ENCODE data around the gene KMT5C.

The KMT5C gene

GRCh38 chr19:55308281-55308680, 31.4 kb upstream of the KMT5C start:
- H3K4me1 ChIP-seq (ENCODE audit: insufficient read depth, low read length, poor library complexity, severe bottlenecking) = peaks cover 5% of the 10 kb centered on the region
- no peaks in the 10 kb centered on the region for H3K27me3 ChIP-seq (ENCODE audit: insufficient read depth, low read length, poor library complexity, severe bottlenecking)
- H3K79me2 ChIP-seq (ENCODE audit: insufficient read depth, low read length) = no peaks in the 10 kb centered on the region
- no peak overlapping the region for H3K4me3 ChIP-seq (ENCODE audit: low read length, poor library complexity, severe bottlenecking)
- H3K4me2 ChIP-seq (ENCODE audit: low read depth, low read length, poor library complexity, severe bottlenecking) = no peak overlapping the region
- no peaks in the 10 kb centered on the region for H3K9me2 ChIP-seq (replicated peaks; ENCODE audit: low read depth, low read length)
- no peaks in the 10 kb centered on the region for H3K9me3 ChIP-seq (ENCODE audit: insufficient read depth, low read depth, low read length)
- no peaks in the 10 kb centered on the region for H4K20me1 ChIP-seq (ENCODE audit: insufficient read depth, low read length, poor library complexity, severe bottlenecking)
- H2AFZ ChIP-seq (ENCODE audit: low read length) = no peak overlapping the region
- H3F3A ChIP-seq (ENCODE audit: low read depth) = no peaks in the 10 kb centered on the region
- TF ChIP-seq EZH2phosphoT487 (IDR thresholded peaks at IDR 0.05; ENCODE audit: borderline replicate concordance) (no peak), CTCF (conservative IDR thresholded peaks at IDR 0.05; ENCODE audit: low read length) (no peak)
- H3K36me3 ChIP-seq (ENCODE audit: insufficient read depth, low read length) = no peaks in the 10 kb centered on the region
- H3K9ac ChIP-seq (ENCODE audit: low read depth, low read length, poor library complexity, severe bottlenecking) = no peak overlapping the region

GRCh38 chr19:55309448-55309847, 30.2 kb upstream of the KMT5C start:
- Histone ChIP-seq H3K4me2 (ENCODE audit: low read depth, low read length, poor library complexity, severe bottlenecking) (no peak overlapping the region), H3K9ac (ENCODE audit: low read depth, low read length, poor library complexity, severe bottlenecking) (no peak overlapping the region), H3K9me2 (replicated peaks; ENCODE audit: low read depth, low read length) (no peaks in the 10 kb centered on the region), H3K36me3 (ENCODE audit: insufficient read depth, low read length) (no peaks in the 10 kb centered on the region), H3K4me3 (ENCODE audit: low read length, poor library complexity, severe bottlenecking) (no peak overlapping the region), H4K20me1 (ENCODE audit: insufficient read depth, low read length, poor library complexity, severe bottlenecking) (no peaks in the 10 kb centered on the region), H3K4me1 (ENCODE audit: insufficient read depth, low read length, poor library complexity, severe bottlenecking) (peaks cover 5% of the 10 kb centered on the region), H2AFZ (ENCODE audit: low read length) (no peak overlapping the region), H3K79me2 (ENCODE audit: insufficient read depth, low read length) (no peaks in the 10 kb centered on the region), H3K9me3 (ENCODE audit: insufficient read depth, low read depth, low read length) (no peaks in the 10 kb centered on the region), H3K27me3 (ENCODE audit: insufficient read depth, low read length, poor library complexity, severe bottlenecking) (no peaks in the 10 kb centered on the region), H3F3A (ENCODE audit: low read depth) (no peaks in the 10 kb centered on the region)
- TF ChIP-seq CTCF (conservative IDR thresholded peaks at IDR 0.05; ENCODE audit: low read length) (no peak), EZH2phosphoT487 (IDR thresholded peaks at IDR 0.05; ENCODE audit: borderline replicate concordance) (no peak)

- H4K20me1 ChIP-seq (ENCODE audit: insufficient read depth, low read length, poor library complexity, severe bottlenecking) = no peaks in the 10 kb centered on the region
- H3K9me3 ChIP-seq (ENCODE audit: insufficient read depth, low read depth, low read length) = no peaks in the 10 kb centered on the region
- H3F3A ChIP-seq (ENCODE audit: low read depth) = no peaks in the 10 kb centered on the region
- TF ChIP-seq EZH2phosphoT487 (IDR thresholded peaks at IDR 0.05; ENCODE audit: borderline replicate concordance) (no peak), CTCF (conservative IDR thresholded peaks at IDR 0.05; ENCODE audit: low read length) (no peak)
- no peak overlapping the region for H3K4me3 ChIP-seq (ENCODE audit: low read length, poor library complexity, severe bottlenecking)
- no peaks in the 10 kb centered on the region for H3K36me3 ChIP-seq (ENCODE audit: insufficient read depth, low read length)
- H2AFZ ChIP-seq (ENCODE audit: low read length) = no peak overlapping the region
- no peak overlapping the region for H3K4me2 ChIP-seq (ENCODE audit: low read depth, low read length, poor library complexity, severe bottlenecking)
- H3K27me3 ChIP-seq (ENCODE audit: insufficient read depth, low read length, poor library complexity, severe bottlenecking) = no peaks in the 10 kb centered on the region
- no peak overlapping the region for H3K9ac ChIP-seq (ENCODE audit: low read depth, low read length, poor library complexity, severe bottlenecking)
- peaks cover 5% of the 10 kb centered on the region for H3K4me1 ChIP-seq (ENCODE audit: insufficient read depth, low read length, poor library complexity, severe bottlenecking)
- H3K9me2 ChIP-seq (replicated peaks; ENCODE audit: low read depth, low read length) = no peaks in the 10 kb centered on the region
- H3K79me2 ChIP-seq (ENCODE audit: insufficient read depth, low read length) = no peaks in the 10 kb centered on the region
Observed at GRCh38 chr19:55310498-55310897, 29.2 kb upstream of the KMT5C start.
